Mesendoderm (in vitro differentiated cells): Measurements from ENCODE around the gene OR52I2.
A peak's percentile ranks its signal among the peaks of the same experiment; 100 is the strongest.

ENCODE experiments used
- DNase-seq: peaks from one replicate; pipeline ENCODE4 v3.0.0; 2013
- H2AK5ac ChIP-seq: 2 replicates; pipeline ENCODE4 v1.6.1; 2013; ENCODE audit warnings: low read length, inconsistent platforms
- H2BK120ac ChIP-seq: 2 replicates; pipeline ENCODE4 v1.6.1; 2013; ENCODE audit warnings: low read depth, mild to moderate bottlenecking, low read length, moderate library complexity, mixed read lengths
- H2BK15ac ChIP-seq: replicated peaks from 2 replicates; pipeline ENCODE4 v1.6.1; 2013; ENCODE audit warnings: low read depth, mild to moderate bottlenecking, moderate library complexity
- H2BK5ac ChIP-seq: 2 replicates; pipeline ENCODE4 v1.6.1; 2013; ENCODE audit warnings: low read length, inconsistent platforms
- H3K18ac ChIP-seq: 2 replicates; pipeline ENCODE4 v1.6.1; 2013; ENCODE audit warnings: mild to moderate bottlenecking, low read length, mixed read lengths
- H3K23ac ChIP-seq: one replicate; pipeline ENCODE4 v1.6.1; 2013; ENCODE audit warnings: low read length
- H3K27ac ChIP-seq: 2 replicates; pipeline ENCODE4 v1.5.1; 2013; ENCODE audit warnings: low read depth, mild to moderate bottlenecking, inconsistent platforms, low read length, moderate library complexity
- H3K27me3 ChIP-seq: 2 replicates; pipeline ENCODE4 v1.6.1; 2013; ENCODE audit warnings: low read length, control low read depth, mild to moderate bottlenecking, inconsistent platforms; ENCODE audit not compliant: insufficient read depth, poor library complexity
- H3K36me3 ChIP-seq: 2 replicates; pipeline ENCODE4 v1.6.1; 2013; ENCODE audit warnings: low read length, inconsistent platforms; ENCODE audit not compliant: control insufficient read depth, insufficient read depth
- H3K4ac ChIP-seq: one replicate; pipeline ENCODE4 v1.6.1; 2013; ENCODE audit warnings: low read depth, mild to moderate bottlenecking, low read length, moderate library complexity
- H3K4me1 ChIP-seq: 2 replicates; pipeline ENCODE4 v1.6.1; 2013; ENCODE audit warnings: low read depth, low read length, inconsistent platforms; ENCODE audit not compliant: control insufficient read depth
- H3K4me2 ChIP-seq: 2 replicates; pipeline ENCODE4 v1.6.1; 2013; ENCODE audit warnings: low read length
- H3K4me3 ChIP-seq: 2 replicates; pipeline ENCODE4 v1.5.1; 2013; ENCODE audit warnings: mild to moderate bottlenecking, low read length
- H3K56ac ChIP-seq: one replicate; pipeline ENCODE4 v1.6.1; 2013; ENCODE audit warnings: low read length
- H3K79me1 ChIP-seq: 2 replicates; pipeline ENCODE4 v1.6.1; 2013; ENCODE audit warnings: low read length, inconsistent platforms
- H3K79me2 ChIP-seq: 2 replicates; pipeline ENCODE4 v1.6.1; 2013; ENCODE audit warnings: mild to moderate bottlenecking, low read length; ENCODE audit not compliant: control insufficient read depth, insufficient read depth
- H3K9ac ChIP-seq: 2 replicates; pipeline ENCODE4 v1.6.1; 2013; ENCODE audit warnings: low read length, inconsistent platforms
- H4K5ac ChIP-seq: one replicate; pipeline ENCODE4 v1.6.1; 2013; ENCODE audit warnings: low read length
- H4K8ac ChIP-seq: one replicate; pipeline ENCODE4 v1.6.1; 2013; ENCODE audit warnings: low read depth, mild to moderate bottlenecking, control low read depth, low read length, moderate library complexity
- WGBS: extraction: QIAGEN DNeasy Blood & Tissue Kit; methylation state at CpG from one replicate; pipeline ENCODE4 v1.1.7; 2013; ENCODE audit warnings: low lambda C conversion rate, missing lambda C conversion rate; ENCODE audit not compliant: insufficient coverage; ENCODE audit errors: extremely low coverage; 5-methylcytosine and 5-hydroxymethylcytosine counted together

OR52I2 gene

DNA sequence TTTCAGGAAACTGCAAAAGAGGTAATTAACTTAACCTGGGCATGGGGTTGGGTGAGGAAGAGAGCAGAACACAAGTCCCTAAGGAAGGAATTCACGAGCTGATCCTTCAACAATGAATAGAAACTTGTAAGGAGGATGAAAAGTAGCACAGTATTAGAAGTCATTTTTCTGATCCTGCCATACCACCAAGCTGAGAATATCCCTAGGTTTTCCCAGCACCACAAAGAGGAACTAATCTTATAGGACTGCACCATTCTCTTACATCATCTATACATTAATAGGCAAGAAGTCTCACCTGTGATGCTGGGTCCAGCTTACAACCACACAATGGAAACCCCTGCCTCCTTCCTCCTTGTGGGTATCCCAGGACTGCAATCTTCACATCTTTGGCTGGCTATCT, 12.2 kb downstream of the OR52I2 start, which contains the start of gene OR52I1:
OR52I1 (plus strand) TSS at position 301 of the 400 bp plus-strand sequence; CDS start at position 301, 0 bp downstream.
- H3K4me1 ChIP-seq: no peaks in the 10 kb centered on the region
- no peak within 1 kb of the TSS for H2AK5ac ChIP-seq
- no peak within 1 kb of the TSS for H2BK5ac ChIP-seq
- no peak within 1 kb of the TSS for H2BK15ac ChIP-seq
- H3K79me1 ChIP-seq: no peaks in the 10 kb centered on the region
- no peaks in the 10 kb centered on the region for H3K36me3 ChIP-seq
- H2BK120ac ChIP-seq: no peak within 1 kb of the TSS
- no CpG with 5 or more reads among the region's 1 CpG for WGBS
- H4K5ac ChIP-seq: no peak within 1 kb of the TSS
- no peak within 1 kb of the TSS for H3K27ac ChIP-seq
- H3K18ac ChIP-seq: no peak within 1 kb of the TSS
- no peak within 1 kb of the TSS for H3K9ac ChIP-seq
- no peak within 1 kb of the TSS for H3K56ac ChIP-seq
- no peak for DNase-seq
- H3K4me3 ChIP-seq: no peak within 1 kb of the TSS
- no peak within 1 kb of the TSS for H3K23ac ChIP-seq
- no peaks in the 10 kb centered on the region for H3K27me3 ChIP-seq
- no peak within 1 kb of the TSS for H4K8ac ChIP-seq
- no peak within 1 kb of the TSS for H3K4me2 ChIP-seq
- H3K79me2 ChIP-seq: no peaks in the 10 kb centered on the region
- no peak within 1 kb of the TSS for H3K4ac ChIP-seq

DNA sequence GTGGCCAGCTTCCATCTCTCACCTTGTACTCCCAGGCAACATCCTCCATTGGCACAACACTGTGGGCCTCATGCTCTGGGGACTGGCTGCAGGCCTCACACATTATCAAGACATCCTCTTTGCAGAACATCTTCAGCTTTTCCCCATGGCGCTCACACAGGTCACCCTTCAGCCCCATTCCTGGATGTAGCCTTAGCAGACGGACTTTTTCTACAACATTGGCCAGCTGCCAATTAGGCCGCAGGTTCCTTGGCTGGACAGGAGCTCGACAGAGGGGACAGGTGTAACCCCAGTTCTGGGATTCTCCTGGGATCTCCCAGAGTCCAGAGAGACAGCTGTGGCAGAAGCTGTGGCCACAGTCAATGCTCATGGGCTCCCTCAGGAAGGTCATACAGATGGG, 23.5 kb downstream of the OR52I2 start:
- Histone ChIP-seq H3K23ac (no peak overlapping the region), H2BK5ac (no peak overlapping the region), H4K5ac (no peak overlapping the region), H3K4me2 (no peak overlapping the region), H3K79me1 (no peaks in the 10 kb centered on the region), H3K27ac (no peak overlapping the region), H4K8ac (no peak overlapping the region), H3K18ac (no peak overlapping the region), H3K56ac (no peak overlapping the region), H3K36me3 (no peaks in the 10 kb centered on the region), H3K4ac (no peak overlapping the region), H2BK15ac (no peak overlapping the region), H3K79me2 (no peaks in the 10 kb centered on the region), H3K4me1 (peaks cover 2% of the 10 kb centered on the region), H3K27me3 (no peaks in the 10 kb centered on the region), H3K9ac (no peak overlapping the region), H2AK5ac (no peak overlapping the region), H2BK120ac (no peak overlapping the region), H3K4me3 (no peak overlapping the region)
- DNase-seq: no peak
- no CpG with 5 or more reads among the region's 4 CpGs for WGBS

DNA sequence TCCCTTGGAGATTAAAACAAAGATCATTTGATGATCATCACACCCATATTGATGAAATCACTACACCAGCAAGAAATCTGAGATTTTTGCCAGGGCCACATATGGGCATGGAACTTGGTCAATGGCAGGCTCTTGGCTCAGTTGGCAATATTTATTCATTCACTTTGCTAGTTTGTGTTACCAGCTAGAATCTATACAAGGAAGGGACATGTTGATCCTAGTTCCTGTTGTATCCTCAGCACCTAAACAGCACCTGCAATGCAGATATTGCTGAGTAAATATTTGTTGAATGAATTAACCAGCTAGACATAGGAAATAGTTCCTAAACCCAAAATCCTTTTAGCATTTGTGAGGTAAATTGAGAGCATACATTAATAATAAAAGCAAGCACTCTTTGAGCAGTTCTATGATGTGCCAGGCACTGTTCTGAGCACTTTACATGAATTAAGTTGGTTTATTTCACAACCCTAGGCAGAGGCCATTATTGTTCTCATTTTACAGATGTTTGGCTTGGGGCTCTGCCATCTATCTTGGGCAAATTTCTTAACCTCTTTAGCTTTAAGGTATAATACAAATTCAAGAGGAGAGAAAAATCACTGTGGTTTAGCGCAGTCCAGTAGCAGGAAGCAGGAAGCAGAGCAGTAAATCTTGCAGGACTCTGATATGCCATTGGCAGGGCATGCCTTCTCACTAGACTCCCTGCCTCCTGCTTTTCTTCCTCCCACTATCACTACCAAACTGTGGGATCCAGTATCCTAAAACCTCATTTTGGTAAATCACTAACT, 24.9 kb downstream of the OR52I2 start:
- no peaks in the 10 kb centered on the region for H3K79me1 ChIP-seq
- no peak overlapping the region for H3K56ac ChIP-seq
- H3K4me1 ChIP-seq: peaks cover 2% of the 10 kb centered on the region
- no peaks in the 10 kb centered on the region for H3K79me2 ChIP-seq
- H2AK5ac ChIP-seq: no peak overlapping the region
- H3K36me3 ChIP-seq: no peaks in the 10 kb centered on the region
- H2BK5ac ChIP-seq: no peak overlapping the region
- no peak for DNase-seq
- H3K27me3 ChIP-seq: no peaks in the 10 kb centered on the region
- H3K18ac ChIP-seq: no peak overlapping the region
- no peak overlapping the region for H2BK120ac ChIP-seq
- H3K4me3 ChIP-seq: no peak overlapping the region
- no peak overlapping the region for H3K4ac ChIP-seq
- no peak overlapping the region for H3K9ac ChIP-seq
- WGBS: no CpG with 5 or more reads among the region's 1 CpG
- no peak overlapping the region for H3K4me2 ChIP-seq
- H3K27ac ChIP-seq: no peak overlapping the region
- H4K5ac ChIP-seq: no peak overlapping the region
- no peak overlapping the region for H3K23ac ChIP-seq
- no peak overlapping the region for H4K8ac ChIP-seq
- no peak overlapping the region for H2BK15ac ChIP-seq

DNA sequence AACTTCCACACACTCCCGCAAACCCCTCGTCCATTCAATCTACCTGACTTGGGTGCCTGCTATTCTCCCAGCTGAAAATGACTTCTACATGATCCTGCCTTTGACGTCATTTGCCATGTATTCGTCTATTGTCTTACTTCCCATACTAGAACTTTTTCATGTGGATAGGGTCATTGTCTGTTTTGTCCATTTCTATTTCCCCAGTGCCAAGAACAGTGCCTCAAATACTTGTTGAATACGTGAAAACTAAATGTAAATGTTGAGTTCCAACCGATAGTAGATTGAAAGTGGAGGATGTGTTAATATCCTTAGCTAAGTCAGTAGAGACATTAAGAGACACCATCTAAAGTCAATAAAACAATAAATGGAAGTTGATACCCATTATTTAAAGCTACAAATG, 25.6 kb downstream of the OR52I2 start:
- Histone ChIP-seq H3K23ac (no peak overlapping the region), H3K27ac (no peak overlapping the region), H3K18ac (no peak overlapping the region), H3K9ac (no peak overlapping the region), H2BK120ac (no peak overlapping the region), H4K5ac (no peak overlapping the region), H3K4ac (no peak overlapping the region), H2BK5ac (no peak overlapping the region), H3K79me2 (no peaks in the 10 kb centered on the region), H2BK15ac (no peak overlapping the region), H3K79me1 (no peaks in the 10 kb centered on the region), H2AK5ac (no peak overlapping the region), H3K56ac (no peak overlapping the region), H3K4me1 (peaks cover 2% of the 10 kb centered on the region), H3K27me3 (no peaks in the 10 kb centered on the region), H3K36me3 (no peaks in the 10 kb centered on the region), H3K4me2 (peak overlapping the region; percentile 5), H3K4me3 (no peak overlapping the region), H4K8ac (no peak overlapping the region)
- no peak for DNase-seq
- WGBS: no CpG with 5 or more reads among the region's 6 CpGs

DNA sequence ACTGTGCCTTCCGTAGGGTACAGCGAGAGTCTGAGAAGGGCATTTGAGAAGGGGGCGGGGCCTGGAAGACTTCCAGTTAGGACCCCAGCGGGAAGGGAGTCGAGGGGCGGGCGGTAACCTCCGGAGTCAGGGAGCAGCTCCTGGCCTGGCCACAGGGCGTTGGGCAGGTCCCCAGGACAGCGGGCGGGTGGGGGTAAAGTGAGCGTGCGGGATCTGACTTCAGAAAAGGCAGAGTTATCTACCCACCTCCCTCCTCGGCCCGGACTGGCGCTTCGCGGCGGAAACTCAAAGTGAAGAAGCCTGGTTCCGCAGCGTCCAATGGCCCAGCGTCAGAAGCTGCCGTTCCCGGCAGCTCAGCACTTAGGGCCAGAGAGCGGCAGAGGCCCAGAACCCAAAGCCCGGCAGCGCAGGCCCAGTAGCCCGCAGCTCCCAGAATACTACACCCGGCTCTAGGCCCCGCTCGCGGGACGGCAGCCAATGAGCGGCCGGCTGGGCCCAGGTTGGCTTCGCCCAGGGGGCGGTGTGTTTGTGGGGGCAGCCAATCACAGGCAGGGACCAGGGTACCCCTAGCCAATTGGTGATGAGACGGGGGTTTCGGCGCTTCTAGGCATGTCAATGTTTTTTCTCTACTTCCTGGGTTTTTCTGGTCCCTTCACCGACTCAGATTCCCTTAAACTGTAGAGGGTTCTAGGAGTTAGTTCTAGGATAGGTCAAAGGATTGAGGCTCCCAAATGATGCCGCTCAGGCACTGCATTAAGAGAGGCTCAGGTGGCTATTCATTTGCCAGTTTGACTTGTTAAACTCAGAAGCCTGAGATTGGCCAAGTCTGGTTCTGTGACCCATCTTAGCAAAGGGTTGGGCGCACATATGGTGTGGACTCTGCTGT, 26.5 kb downstream of the OR52I2 start, which contains the start of gene TRIM68:
TRIM68 (minus strand) TSS at position 451 of the 886 bp plus-strand sequence. CDS start 2,727 bp downstream, outside the sequence.
- Histone ChIP-seq H4K5ac (peak within 1 kb of the TSS; percentile 96), H3K4ac (peak within 1 kb of the TSS; percentile 72), H3K56ac (peak within 1 kb of the TSS; percentile 88), H3K27ac (peak within 1 kb of the TSS; percentile 81), H2AK5ac (no peak within 1 kb of the TSS), H2BK15ac (no peak within 1 kb of the TSS), H3K4me1 (peaks cover 2% of the 10 kb centered on the region), H4K8ac (peak within 1 kb of the TSS; percentile 99), H3K4me3 (peak within 1 kb of the TSS; percentile 80), H3K18ac (peak within 1 kb of the TSS; percentile 70), H3K79me1 (no peaks in the 10 kb centered on the region), H3K9ac (peak within 1 kb of the TSS; percentile 80), H3K4me2 (peak within 1 kb of the TSS; percentile 37), H3K36me3 (no peaks in the 10 kb centered on the region), H2BK5ac (no peak within 1 kb of the TSS), H3K23ac (no peak within 1 kb of the TSS), H2BK120ac (no peak within 1 kb of the TSS), H3K27me3 (no peaks in the 10 kb centered on the region), H3K79me2 (no peaks in the 10 kb centered on the region)
- DNase-seq: peak; percentile 98
- WGBS: no CpG with 5 or more reads among the region's 43 CpGs
